Parathyroid adenoma (tissue), 2 donors: ENCODE data around the gene INMT.
A peak's percentile ranks its signal among the peaks of the same experiment; 100 is the strongest.

ENCODE experiments used
- H2AFZ ChIP-seq: fragments of 300-600 bp; sonication (generic); one replicate; pipeline ENCODE4 v1.7.0; 2017; ENCODE audit warnings: antibody characterized with exemption, mild to moderate bottlenecking
- H3K27ac ChIP-seq: fragments of 300-600 bp; sonication (generic); one replicate; pipeline ENCODE4 v1.7.0; 2017
- H3K27me3 ChIP-seq: fragments of 300-600 bp; sonication (generic); one replicate; pipeline ENCODE4 v1.7.0; 2017; ENCODE audit warnings: low read length; ENCODE audit not compliant: control insufficient read depth, insufficient read depth
- H3K36me3 ChIP-seq: fragments of 300-600 bp; sonication (generic); one replicate; pipeline ENCODE4 v1.7.0; 2017; ENCODE audit warnings: low read length; ENCODE audit not compliant: control insufficient read depth, insufficient read depth
- H3K4me1 ChIP-seq: fragments of 300-600 bp; sonication (generic); one replicate; pipeline ENCODE4 v1.7.0; 2017; ENCODE audit warnings: control low read depth
- H3K4me2 ChIP-seq: fragments of 300-600 bp; sonication (generic); one replicate; pipeline ENCODE4 v1.7.0; 2017; ENCODE audit warnings: low read length
- H3K4me3 ChIP-seq: fragments of 300-600 bp; sonication (generic); one replicate; pipeline ENCODE4 v1.7.0; 2017; ENCODE audit warnings: low read depth, low read length
- H3K79me2 ChIP-seq: fragments of 300-600 bp; sonication (generic); one replicate; pipeline ENCODE4 v1.7.0; 2017; ENCODE audit warnings: control low read depth
- H3K9ac ChIP-seq: fragments of 300-600 bp; sonication (generic); one replicate; pipeline ENCODE4 v1.7.0; 2017; ENCODE audit warnings: mild to moderate bottlenecking
- H3K9me3 ChIP-seq: fragments of 300-600 bp; sonication (generic); one replicate; pipeline ENCODE4 v1.7.0; 2017; ENCODE audit warnings: low read length; ENCODE audit not compliant: control insufficient read depth
- TF ChIP-seq, protein P1 (sequence below): fragments of 300-600 bp; sonication (generic); IDR thresholded peaks from one replicate; pipeline ENCODE4 v1.7.0; 2017; ENCODE audit warnings: antibody characterized with exemption, mild to moderate bottlenecking
- donor health status: primary hyperparathyroidism.

Gene INMT

DNA sequence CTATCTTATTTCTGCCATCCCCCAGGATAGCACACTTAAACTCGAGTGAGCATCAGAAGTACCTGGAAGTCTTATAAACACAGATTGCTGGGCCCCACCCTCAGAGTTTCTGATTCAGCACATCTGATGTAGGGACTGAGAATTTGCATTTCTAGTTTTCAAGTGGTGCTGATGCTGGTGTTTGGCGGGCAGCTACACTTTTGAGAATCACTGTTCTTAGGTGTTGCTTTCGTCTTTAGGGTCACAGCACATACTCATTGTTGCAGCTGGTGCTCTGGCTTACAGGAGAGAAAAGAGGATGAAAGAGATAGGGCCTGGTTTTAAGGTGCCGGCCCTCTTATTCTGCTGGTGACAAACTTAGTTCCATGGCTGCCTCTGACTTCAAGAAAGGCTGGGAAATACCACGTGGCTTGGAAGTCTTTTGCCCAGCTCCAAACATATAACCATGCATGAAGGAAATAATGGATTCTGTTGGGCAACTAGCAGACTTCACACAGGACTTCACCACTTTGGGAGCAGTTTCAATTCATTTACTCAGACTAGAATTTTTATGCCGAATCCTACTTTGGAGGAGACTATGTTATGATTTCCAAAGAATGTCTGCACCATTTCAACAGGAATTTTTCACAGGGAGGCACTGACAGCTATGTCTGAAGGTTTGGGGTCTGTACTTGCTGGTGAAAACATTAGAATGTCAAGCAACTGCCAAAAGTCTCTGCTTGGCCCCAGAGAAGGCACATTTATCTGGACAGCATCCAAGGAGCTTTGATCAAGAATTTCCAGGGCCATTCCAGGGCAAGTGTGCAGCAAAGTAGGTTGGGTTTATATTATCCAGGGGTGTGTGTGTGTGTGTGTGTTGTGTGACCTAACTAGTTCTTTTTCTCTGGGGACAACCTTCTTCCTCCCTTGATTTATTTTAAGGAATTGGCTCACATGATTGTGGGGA is 12.4 kb downstream of the INMT start:
- H3K4me2 ChIP-seq, result no peak overlapping the region
- peak overlapping the region; percentile 12 for H3K27ac ChIP-seq

DNA sequence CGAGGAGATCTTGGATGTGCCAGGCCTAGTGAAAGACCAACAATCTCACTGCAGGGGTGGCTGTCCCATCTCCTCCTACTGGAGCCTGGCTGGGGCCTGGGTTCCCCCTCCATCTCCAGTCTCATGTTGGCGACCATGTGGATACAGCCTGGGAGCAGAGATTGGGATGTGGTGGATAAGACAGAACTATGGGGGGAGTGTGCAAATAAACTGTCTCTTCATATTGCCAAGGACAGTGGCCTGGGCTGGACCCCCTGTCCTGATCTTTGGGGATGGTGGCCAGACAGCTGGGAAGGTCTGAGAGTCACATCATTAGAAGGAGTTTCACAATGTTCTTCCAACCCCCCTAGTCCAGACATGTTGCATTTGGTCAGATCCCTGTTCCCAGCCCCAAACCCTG is 13.5 kb downstream of the INMT start:
- no peaks in the 10 kb centered on the region for H3K79me2 ChIP-seq
- no peaks in the 10 kb centered on the region for H3K4me1 ChIP-seq
- H2AFZ ChIP-seq, result no peak overlapping the region
- H3K36me3 ChIP-seq, result no peaks in the 10 kb centered on the region
- H3K9me3 ChIP-seq, result no peaks in the 10 kb centered on the region
- no peak overlapping the region for H3K9ac ChIP-seq
- no peak overlapping the region for H3K27ac ChIP-seq
- H3K4me3 ChIP-seq, result no peak overlapping the region
- H3K27me3 ChIP-seq, result no peaks in the 10 kb centered on the region
- H3K4me2 ChIP-seq, result no peak overlapping the region
- TF ChIP-seq, protein P1, sequence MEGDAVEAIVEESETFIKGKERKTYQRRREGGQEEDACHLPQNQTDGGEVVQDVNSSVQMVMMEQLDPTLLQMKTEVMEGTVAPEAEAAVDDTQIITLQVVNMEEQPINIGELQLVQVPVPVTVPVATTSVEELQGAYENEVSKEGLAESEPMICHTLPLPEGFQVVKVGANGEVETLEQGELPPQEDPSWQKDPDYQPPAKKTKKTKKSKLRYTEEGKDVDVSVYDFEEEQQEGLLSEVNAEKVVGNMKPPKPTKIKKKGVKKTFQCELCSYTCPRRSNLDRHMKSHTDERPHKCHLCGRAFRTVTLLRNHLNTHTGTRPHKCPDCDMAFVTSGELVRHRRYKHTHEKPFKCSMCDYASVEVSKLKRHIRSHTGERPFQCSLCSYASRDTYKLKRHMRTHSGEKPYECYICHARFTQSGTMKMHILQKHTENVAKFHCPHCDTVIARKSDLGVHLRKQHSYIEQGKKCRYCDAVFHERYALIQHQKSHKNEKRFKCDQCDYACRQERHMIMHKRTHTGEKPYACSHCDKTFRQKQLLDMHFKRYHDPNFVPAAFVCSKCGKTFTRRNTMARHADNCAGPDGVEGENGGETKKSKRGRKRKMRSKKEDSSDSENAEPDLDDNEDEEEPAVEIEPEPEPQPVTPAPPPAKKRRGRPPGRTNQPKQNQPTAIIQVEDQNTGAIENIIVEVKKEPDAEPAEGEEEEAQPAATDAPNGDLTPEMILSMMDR, result no peak

More for the DNA sequence above, 12.4 kb downstream of the INMT start:
- Histone ChIP-seq H3K36me3 (no peaks in the 10 kb centered on the region), H3K79me2 (no peaks in the 10 kb centered on the region), H2AFZ (no peak overlapping the region), H3K9ac (no peak overlapping the region), H3K9me3 (no peaks in the 10 kb centered on the region), H3K4me3 (peak overlapping the region; percentile 4), H3K27me3 (no peaks in the 10 kb centered on the region), H3K4me1 (no peaks in the 10 kb centered on the region)
- TF ChIP-seq, protein P1, result no peak

DNA sequence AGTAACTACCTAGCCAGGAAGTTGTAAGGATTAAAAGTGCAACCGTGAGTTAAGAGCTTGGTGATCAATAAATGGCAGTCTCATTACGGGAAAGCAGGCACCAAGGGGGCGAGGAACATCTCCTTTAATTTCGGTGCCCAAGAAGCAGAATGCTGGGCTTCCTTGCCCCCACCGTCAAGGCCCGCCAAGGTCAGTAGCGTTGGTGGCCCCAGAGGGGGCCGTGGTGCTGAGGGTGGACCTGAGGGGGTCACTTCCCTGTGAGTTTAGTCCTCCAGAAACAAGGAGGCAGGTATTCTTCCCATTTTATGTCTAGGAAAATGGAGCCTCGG is 18.9 kb downstream of the INMT start:
- Histone ChIP-seq H3K79me2 (peaks cover 4% of the 10 kb centered on the region), H3K9me3 (no peaks in the 10 kb centered on the region), H3K36me3 (no peaks in the 10 kb centered on the region), H3K27me3 (no peaks in the 10 kb centered on the region), H3K4me2 (peak overlapping the region; percentile 94), H3K4me3 (peak overlapping the region; percentile 81), H3K9ac (no peak overlapping the region), H3K27ac (peak overlapping the region; percentile 66), H3K4me1 (no peaks in the 10 kb centered on the region), H2AFZ (peak overlapping the region; percentile 99)
- TF ChIP-seq, protein P1, result no peak

DNA sequence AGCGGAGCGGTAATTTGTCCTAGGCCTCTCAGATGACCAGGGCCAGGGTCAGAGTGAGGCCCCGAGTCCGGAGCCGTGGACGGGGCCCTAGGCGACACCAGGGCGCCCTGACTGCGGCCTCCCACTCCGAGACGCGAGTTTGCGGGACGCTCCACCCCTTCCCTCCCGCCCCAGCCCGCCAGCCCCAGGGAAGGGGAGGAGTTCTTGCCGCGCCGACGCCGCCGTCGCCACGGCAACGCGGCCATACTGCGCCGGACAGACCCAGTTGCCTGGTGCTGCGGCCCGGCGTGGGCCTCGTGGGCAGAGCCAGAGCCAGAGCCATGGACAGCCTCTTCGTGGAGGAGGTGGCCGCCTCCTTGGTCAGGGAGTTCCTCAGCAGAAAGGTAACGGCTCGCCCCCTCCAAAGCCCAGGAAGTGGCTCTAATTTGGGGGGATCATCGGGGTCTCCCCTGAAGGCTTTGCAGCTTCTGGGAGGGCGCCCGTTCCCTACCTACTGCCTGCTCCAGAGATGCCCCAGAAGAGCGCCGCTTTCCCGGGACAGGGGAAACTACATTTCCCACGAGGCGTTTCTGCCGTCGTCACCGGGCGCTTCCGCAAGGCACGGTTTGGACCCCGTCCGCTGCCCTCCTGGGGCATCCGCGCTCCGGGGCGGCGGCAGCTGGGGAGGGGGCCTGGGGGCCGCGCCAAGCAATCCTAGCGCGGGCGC is 19.4 kb downstream of the INMT start, which contains the start of gene MINDY4:
Gene MINDY4 (plus strand): TSS at position 244 of the 706 bp plus-strand sequence. CDS start 77 bp downstream, at position 321.
- Histone ChIP-seq H3K36me3 (no peaks in the 10 kb centered on the region), H3K27me3 (no peaks in the 10 kb centered on the region), H3K4me3 (peak within 1 kb of the TSS; percentile 81), H2AFZ (peak within 1 kb of the TSS; percentile 99), H3K4me1 (no peaks in the 10 kb centered on the region), H3K4me2 (peak within 1 kb of the TSS; percentile 94), H3K9ac (no peak within 1 kb of the TSS), H3K9me3 (no peaks in the 10 kb centered on the region), H3K79me2 (peaks cover 4% of the 10 kb centered on the region), H3K27ac (peak within 1 kb of the TSS; percentile 66)
- TF ChIP-seq, protein P1, result no peak
